Measurements from ENCODE around the gene ARHGAP31. TPM values are rescaled to one million over a fixed set of nuclear protein-coding genes. Genes with fewer than 3 reads are reported as not detected.

ARHGAP31 gene
- total and polyA plus RNA-seq, 8 donors, result 1.2 to 275 (median 4.3) TPM

DNA sequence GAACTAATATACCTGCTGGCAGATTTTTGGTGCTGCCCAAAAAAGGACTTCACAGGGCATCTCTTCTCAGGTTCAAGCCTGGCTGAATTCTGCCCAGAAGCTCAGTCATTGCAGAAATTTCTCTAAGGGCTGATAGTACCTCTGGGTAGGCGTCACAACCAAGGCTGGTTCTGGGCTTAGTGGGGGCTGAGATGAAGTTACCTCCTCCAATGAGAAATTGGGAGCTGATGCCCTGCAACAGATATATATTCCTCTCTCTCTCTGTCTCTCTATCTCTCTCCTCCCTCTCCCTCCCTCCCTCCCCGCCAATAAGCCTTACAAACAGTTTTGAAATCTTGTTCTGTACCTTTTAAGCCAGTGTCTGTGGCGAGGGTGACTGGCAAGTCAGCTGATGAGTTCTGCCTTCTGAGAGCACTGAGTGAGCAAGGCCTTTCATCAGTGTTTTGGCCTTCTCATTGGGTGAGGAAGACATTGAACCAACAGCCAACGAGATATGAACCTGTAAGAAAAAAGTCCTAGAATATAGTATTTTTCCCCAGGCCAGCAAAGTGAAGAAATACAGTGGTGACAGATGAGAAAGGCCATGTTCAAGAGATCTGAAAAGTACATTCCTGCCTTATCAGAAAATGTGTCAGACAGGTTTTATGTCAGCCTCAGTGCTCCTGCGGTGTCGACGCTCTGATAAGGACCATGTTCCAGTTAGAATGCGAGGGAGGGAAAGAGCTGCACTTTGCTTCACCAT is 123.8 kb downstream of the ARHGAP31 start:
- 68 to 79% (median 74%) methylated on average over 8 of the region's 8 CpGs for WGBS, 5 donors
- intact Hi-C loops (cut with DNase I; ENCODE audit: low total_unique reads), result no loop called here
- Histone ChIP-seq H3K27ac (no peak overlapping the region), H3K36me3 (peaks cover 13 to 47% (median 46%) of the 10 kb centered on the region in 4 donors), H3K4me3 (no peak overlapping the region), H3K27me3 (no peaks in the 10 kb centered on the region), H3K9me3 (no peaks in the 10 kb centered on the region), H3K4me1 (no peaks in the 10 kb centered on the region)
- TF ChIP-seq, protein P1, sequence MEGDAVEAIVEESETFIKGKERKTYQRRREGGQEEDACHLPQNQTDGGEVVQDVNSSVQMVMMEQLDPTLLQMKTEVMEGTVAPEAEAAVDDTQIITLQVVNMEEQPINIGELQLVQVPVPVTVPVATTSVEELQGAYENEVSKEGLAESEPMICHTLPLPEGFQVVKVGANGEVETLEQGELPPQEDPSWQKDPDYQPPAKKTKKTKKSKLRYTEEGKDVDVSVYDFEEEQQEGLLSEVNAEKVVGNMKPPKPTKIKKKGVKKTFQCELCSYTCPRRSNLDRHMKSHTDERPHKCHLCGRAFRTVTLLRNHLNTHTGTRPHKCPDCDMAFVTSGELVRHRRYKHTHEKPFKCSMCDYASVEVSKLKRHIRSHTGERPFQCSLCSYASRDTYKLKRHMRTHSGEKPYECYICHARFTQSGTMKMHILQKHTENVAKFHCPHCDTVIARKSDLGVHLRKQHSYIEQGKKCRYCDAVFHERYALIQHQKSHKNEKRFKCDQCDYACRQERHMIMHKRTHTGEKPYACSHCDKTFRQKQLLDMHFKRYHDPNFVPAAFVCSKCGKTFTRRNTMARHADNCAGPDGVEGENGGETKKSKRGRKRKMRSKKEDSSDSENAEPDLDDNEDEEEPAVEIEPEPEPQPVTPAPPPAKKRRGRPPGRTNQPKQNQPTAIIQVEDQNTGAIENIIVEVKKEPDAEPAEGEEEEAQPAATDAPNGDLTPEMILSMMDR (IDR thresholded peaks at IDR 0.05), result no peak
- TF ChIP-seq POLR2A (IDR thresholded peaks at IDR 0.05), result no peak
- TF ChIP-seq EP300 (IDR thresholded peaks at IDR 0.05), result no peak
- TF ChIP-seq POLR2AphosphoS5 (IDR thresholded peaks at IDR 0.05), result no peak
- no peak for DNase-seq

DNA sequence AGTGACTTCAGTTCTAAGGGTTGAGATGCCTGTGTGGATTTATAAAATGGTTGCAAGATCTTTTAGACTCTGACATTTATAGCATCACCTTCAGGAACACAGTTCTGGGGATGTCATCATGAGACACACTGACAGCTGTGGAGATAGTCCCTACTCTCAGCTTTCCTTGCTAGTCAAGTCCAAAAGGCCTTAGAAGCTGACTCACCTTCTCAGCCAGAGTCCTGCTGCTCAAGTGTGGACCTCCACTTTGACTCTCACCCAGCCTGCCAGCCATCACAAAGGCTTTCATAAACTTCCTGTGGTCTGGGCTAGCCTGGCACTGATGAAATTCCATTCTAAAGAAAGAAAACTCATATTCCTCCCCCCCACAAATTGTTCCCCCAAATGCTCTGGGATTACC is 124.5 kb downstream of the ARHGAP31 start:
- Histone ChIP-seq H3K9me3 (no peaks in the 10 kb centered on the region), H3K4me3 (no peak overlapping the region), H3K4me1 (no peaks in the 10 kb centered on the region), H3K36me3 (peaks cover 13 to 44% (median 42%) of the 10 kb centered on the region in 4 donors), H3K27ac (no peak overlapping the region), H3K27me3 (no peaks in the 10 kb centered on the region)
- TF ChIP-seq, protein P1 (IDR thresholded peaks at IDR 0.05), result no peak
- TF ChIP-seq POLR2AphosphoS5 (IDR thresholded peaks at IDR 0.05) (no peak), EP300 (IDR thresholded peaks at IDR 0.05) (no peak), POLR2A (IDR thresholded peaks at IDR 0.05) (no peak)
- no peak for DNase-seq
- intact Hi-C loops (cut with DNase I; ENCODE audit: low total_unique reads), result no loop called here

DNA sequence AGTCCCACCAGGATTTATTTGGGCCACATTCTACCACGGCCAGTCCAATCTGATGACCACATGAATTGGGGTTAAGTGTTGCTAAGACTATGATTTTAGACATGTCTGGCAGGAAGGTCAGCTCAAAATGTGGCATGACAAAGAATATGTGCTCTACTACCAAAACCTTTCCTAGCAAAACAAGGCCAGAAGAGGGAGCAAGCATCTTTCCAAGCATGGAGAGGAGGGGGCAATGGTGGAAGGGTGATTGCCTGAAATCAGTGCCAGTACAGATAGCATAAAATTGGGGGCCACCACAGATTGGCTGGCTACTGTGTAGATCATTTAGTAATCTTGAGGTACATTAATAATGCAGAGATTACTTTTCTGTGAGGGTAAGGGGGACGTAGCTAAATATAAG is 126.0 kb downstream of the ARHGAP31 start:
- Histone ChIP-seq H3K36me3 (peaks cover 2 to 28% (median 26%) of the 10 kb centered on the region in 4 donors), H3K4me1 (no peaks in the 10 kb centered on the region), H3K27me3 (no peaks in the 10 kb centered on the region), H3K9me3 (peaks cover 0 to 6% (median under 1%) of the 10 kb centered on the region in 4 donors), H3K27ac (no peak overlapping the region), H3K4me3 (no peak overlapping the region)
- intact Hi-C loops (cut with DNase I; ENCODE audit: low total_unique reads), result no loop called here
- DNase-seq, result no peak
- no peak for TF ChIP-seq POLR2AphosphoS5 (IDR thresholded peaks at IDR 0.05)
- TF ChIP-seq POLR2A (IDR thresholded peaks at IDR 0.05), result no peak
- TF ChIP-seq, protein P1 (IDR thresholded peaks at IDR 0.05), result no peak
- no peak for TF ChIP-seq EP300 (IDR thresholded peaks at IDR 0.05)
- 44 to 75% (median 52%) methylated on average over 2 of the region's 2 CpGs for WGBS, 5 donors

DNA sequence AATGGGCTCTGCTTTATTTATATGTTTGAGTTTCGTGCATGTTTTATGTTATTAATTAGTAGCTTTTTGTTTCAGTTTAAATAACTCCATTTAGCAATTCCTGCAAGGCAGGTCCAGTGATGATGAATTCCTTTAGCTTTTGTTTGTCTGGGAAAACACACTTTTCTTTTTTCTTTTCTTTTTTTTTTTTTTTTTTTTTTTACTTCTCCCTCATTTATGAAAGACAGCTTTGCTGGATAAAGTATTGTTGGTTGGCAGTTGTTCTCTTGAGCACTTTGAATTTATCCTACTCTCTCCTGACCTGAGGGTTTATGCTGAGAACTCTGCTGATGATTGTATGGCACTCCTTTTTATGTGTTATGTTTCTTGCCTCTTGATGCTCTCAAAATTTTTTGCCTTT is 133.5 kb downstream of the ARHGAP31 start:
- WGBS, 5 donors, result 98 to 100% (median 100%) methylated on average over 1 of the region's 1 CpG
- no peak overlapping the region for H3K27ac ChIP-seq
- H3K9me3 ChIP-seq, result peaks cover 14 to 60% (median 41%) of the 10 kb centered on the region in 4 donors
- H3K4me1 ChIP-seq, result no peaks in the 10 kb centered on the region
- TF ChIP-seq EP300 (IDR thresholded peaks at IDR 0.05), result no peak
- TF ChIP-seq POLR2AphosphoS5 (IDR thresholded peaks at IDR 0.05), result no peak
- TF ChIP-seq, protein P1 (IDR thresholded peaks at IDR 0.05), result no peak
- no peak for TF ChIP-seq POLR2A (IDR thresholded peaks at IDR 0.05)
- DNase-seq, result peak in 1 of 2 donors; percentile 9
- H3K4me3 ChIP-seq, result no peak overlapping the region
- intact Hi-C loops (cut with DNase I; ENCODE audit: low total_unique reads), result no loop called here
- H3K36me3 ChIP-seq, result peaks cover 32 to 48% (median 43%) of the 10 kb centered on the region in 4 donors
- H3K27me3 ChIP-seq, result no peaks in the 10 kb centered on the region

All from stomach (tissue), 9 donors.